Gastrocnemius medialis (tissue), 4 donors: ENCODE results near the gene ROGDI. TPM values are rescaled to one million over a fixed set of nuclear protein-coding genes. Genes with fewer than 3 reads are reported as not detected.

ENCODE experiments used
- ATAC-seq, 2 donors: fragments of 150-250 bp; one replicate each; pipeline ENCODE4 v1.9.1; 2016
- DNase-seq, 2 donors: peaks; one replicate each; pipeline ENCODE4 v3.0.0-alpha.2; 2019
- H3K27ac ChIP-seq, 4 donors: fragments of 200-600 bp; sonication (generic); 1 replicate in 1 of 4; 2 replicates in 3 of 4; pipeline ENCODE4 v1.5.1; 2016 to 2018; ENCODE audit warnings: mild to moderate bottlenecking in 2 of 4, moderate library complexity in 1 of 4
- H3K27me3 ChIP-seq, 3 donors: fragments of 200-600 bp; sonication (generic) in 2 of 3; 1 replicate in 1 of 3; 2 replicates in 2 of 3; pipeline versions ENCODE4 v1.5.1 to v1.6.0; 2016 to 2019; ENCODE audit warnings: mild to moderate bottlenecking in 1 of 3, moderate library complexity in 1 of 3
- H3K36me3 ChIP-seq, 2 donors: fragments of 200-600 bp; sonication (generic) in 1 of 2; one replicate each; pipeline ENCODE4 v1.5.1; 2017 to 2018
- H3K4me1 ChIP-seq, 2 donors: fragments of 200-600 bp; sonication (generic) in 1 of 2; one replicate each; pipeline ENCODE4 v1.5.1; 2016 to 2017; ENCODE audit warnings: mild to moderate bottlenecking in 2 of 2
- H3K4me3 ChIP-seq, 4 donors: fragments of 200-600 bp; sonication (generic) in 3 of 4; 1 replicate in 1 of 4; 2 replicates in 3 of 4; pipeline ENCODE4 v1.5.1; 2016 to 2019; ENCODE audit warnings: mild to moderate bottlenecking in 2 of 4
- H3K9me3 ChIP-seq, 3 donors: fragments of 200-600 bp; sonication (generic) in 2 of 3; 1 replicate in 1 of 3; 2 replicates in 2 of 3; pipeline ENCODE4 v1.5.1; 2016 to 2019
- POLR2A ChIP-seq, 2 donors: fragments of 450-650 bp; IDR thresholded peaks; one replicate each; pipeline ENCODE4 v1.6.1; 2017; ENCODE audit warnings: antibody characterized with exemption in 2 of 2, mild to moderate bottlenecking in 2 of 2, moderate library complexity in 2 of 2
- in situ Hi-C, 4 donors: fragments of 200-750 bp; cut with MboI; loops; one replicate each; pipeline versions ENCODE4 v1.15.0 to v1.8.0; 2017; ENCODE audit warnings: low sequenced_read_pairs in 4 of 4
- intact Hi-C: fragments of 100-400 bp; cut with DNase I; formaldehyde crosslinking; loops from one replicate; pipeline ENCODE4 v1.15.1; 2023; ENCODE audit warnings: low total_unique reads
- total RNA-seq, 4 donors: library from RNA; depleted of rRNA; stranded (reverse); fragments of >200 nt; gene quantifications; one replicate each; pipeline versions ENCODE4 v1.1.0 to v1.2.3, GENCODE V29; 2016
- TF ChIP-seq, protein P1 (sequence below), 5 experiments: fragments of 450-650 bp in 3 of 5; fragments of 200-600 bp in 2 of 5; sonication (generic) in 2 of 5; IDR thresholded peaks in 4 of 5; conservative IDR thresholded peaks in 1 of 5; 1 replicate in 4 of 5; 2 replicates in 1 of 5; pipeline ENCODE4 v1.5.1; 2016 to 2019; ENCODE audit warnings: antibody characterized with exemption in 5 of 5, mild to moderate bottlenecking in 3 of 5, moderate library complexity in 3 of 5

ROGDI gene
- total RNA-seq, 4 donors from 2014 or later = 11.6 to 31.1 (median 26.0) TPM

DNA sequence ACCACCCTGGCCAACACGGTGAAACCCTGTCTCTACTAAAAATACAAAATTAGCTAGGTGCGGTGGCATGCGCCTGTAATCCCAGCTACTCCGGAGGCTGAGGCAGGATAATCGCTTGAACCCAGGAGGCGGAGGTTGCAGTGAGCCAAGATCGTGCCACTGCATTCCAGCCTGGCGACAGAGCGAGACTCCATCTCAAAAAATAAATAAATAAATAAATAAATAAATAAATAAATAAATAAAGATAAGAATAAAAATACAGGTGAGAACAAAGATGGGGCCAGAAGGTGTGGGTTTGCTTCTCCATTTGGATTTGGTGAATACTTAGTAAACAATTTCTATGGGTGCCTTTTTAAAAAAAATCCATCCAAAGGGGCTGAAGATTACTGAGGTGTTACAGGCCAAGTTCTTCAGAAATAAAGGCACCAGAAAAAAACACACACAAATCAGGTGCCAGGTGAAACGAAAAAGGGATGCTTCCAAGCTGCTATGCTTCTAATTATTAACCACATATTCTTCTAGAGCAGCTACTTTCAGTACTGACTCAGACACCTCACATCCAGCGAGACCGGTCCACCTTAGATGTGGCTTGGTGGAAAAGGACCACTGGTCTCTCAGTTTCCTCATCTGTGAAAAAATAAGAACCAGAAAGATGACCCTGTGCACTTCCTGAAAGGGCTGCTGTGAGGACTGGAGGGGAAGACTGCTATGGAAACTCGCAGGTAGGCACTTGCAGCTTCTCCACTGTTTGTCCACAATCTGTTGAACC is 35.5 kb upstream of the ROGDI start:
- ATAC-seq = no peak
- no peak for TF ChIP-seq POLR2A (IDR thresholded peaks at IDR 0.05)
- TF ChIP-seq, protein P1, sequence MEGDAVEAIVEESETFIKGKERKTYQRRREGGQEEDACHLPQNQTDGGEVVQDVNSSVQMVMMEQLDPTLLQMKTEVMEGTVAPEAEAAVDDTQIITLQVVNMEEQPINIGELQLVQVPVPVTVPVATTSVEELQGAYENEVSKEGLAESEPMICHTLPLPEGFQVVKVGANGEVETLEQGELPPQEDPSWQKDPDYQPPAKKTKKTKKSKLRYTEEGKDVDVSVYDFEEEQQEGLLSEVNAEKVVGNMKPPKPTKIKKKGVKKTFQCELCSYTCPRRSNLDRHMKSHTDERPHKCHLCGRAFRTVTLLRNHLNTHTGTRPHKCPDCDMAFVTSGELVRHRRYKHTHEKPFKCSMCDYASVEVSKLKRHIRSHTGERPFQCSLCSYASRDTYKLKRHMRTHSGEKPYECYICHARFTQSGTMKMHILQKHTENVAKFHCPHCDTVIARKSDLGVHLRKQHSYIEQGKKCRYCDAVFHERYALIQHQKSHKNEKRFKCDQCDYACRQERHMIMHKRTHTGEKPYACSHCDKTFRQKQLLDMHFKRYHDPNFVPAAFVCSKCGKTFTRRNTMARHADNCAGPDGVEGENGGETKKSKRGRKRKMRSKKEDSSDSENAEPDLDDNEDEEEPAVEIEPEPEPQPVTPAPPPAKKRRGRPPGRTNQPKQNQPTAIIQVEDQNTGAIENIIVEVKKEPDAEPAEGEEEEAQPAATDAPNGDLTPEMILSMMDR (IDR thresholded peaks at IDR 0.05 in 4 of 5, conservative IDR thresholded peaks at IDR 0.05 in 1 of 5) = no peak

DNA sequence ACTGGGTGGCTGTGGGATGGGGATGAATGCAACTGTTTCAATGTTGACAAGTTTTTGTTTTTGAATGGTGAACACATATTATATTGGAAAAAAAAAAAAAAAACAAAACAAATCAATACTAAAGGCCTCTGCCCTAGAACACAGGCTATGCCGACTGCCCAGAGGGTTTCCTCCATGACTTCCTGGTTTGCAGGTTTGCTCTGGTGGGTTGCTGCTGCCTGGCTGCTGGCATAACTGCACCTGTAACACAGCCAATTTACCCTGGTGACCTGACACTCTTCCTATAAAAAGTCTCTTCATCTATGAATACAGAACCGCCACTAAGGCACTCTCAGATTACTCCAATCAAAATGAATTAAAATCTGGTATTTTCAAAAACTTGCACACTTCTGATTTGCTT is 34.3 kb upstream of the ROGDI start:
- intact Hi-C loops (no loop called here), in situ Hi-C loops (no loop called here)
- Histone ChIP-seq H3K9me3 (no peaks in the 10 kb centered on the region), H3K27me3 (no peaks in the 10 kb centered on the region), H3K4me1 (peaks cover 23 to 26% of the 10 kb centered on the region in 2 donors), H3K36me3 (peaks cover 4 to 68% of the 10 kb centered on the region in 2 donors), H3K4me3 (no peak overlapping the region), H3K27ac (peak overlapping the region in 1 of 4 donors; percentile 3)
- no peak for ATAC-seq
- TF ChIP-seq, protein P1 (IDR thresholded peaks at IDR 0.05 in 4 of 5, conservative IDR thresholded peaks at IDR 0.05 in 1 of 5) = no peak
- TF ChIP-seq POLR2A (IDR thresholded peaks at IDR 0.05) = no peak
- no peak for DNase-seq

More for the DNA sequence above, 35.5 kb upstream of the ROGDI start:
- Histone ChIP-seq H3K4me1 (peaks cover 23 to 26% of the 10 kb centered on the region in 2 donors), H3K27me3 (no peaks in the 10 kb centered on the region), H3K9me3 (no peaks in the 10 kb centered on the region), H3K36me3 (peaks cover 0 to 68% of the 10 kb centered on the region in 2 donors), H3K27ac (no peak overlapping the region), H3K4me3 (no peak overlapping the region)
- in situ Hi-C loops = no loop called here
- no peak for DNase-seq
- intact Hi-C loops = no loop called here

DNA sequence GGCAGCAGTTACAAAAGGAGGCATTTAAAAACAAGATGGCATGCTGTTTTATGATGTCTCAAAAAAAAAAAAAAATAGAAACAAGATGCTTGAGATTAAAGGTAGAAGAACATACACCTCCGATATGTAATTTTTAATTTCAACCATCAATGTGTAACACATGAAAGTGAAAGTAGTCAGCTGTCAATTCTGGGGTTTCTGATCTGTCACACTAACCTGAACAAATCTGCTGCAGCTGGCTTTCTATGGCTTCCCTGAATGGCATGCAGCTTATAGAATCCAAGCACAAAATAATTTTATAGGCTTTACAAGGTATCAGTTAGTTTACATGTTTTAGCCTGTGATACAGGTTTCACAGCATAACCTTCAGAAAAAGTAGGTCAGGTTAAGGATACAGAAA is 31.2 kb upstream of the ROGDI start:
- DNase-seq (no peak), ATAC-seq (no peak)
- Histone ChIP-seq H3K4me1 (peaks cover 37 to 46% of the 10 kb centered on the region in 2 donors), H3K27me3 (no peaks in the 10 kb centered on the region), H3K9me3 (no peaks in the 10 kb centered on the region), H3K36me3 (peaks cover 5 to 64% of the 10 kb centered on the region in 2 donors), H3K4me3 (no peak overlapping the region), H3K27ac (no peak overlapping the region)
- in situ Hi-C loops (no loop called here), intact Hi-C loops (no loop called here)
- TF ChIP-seq POLR2A (IDR thresholded peaks at IDR 0.05) = no peak
- TF ChIP-seq, protein P1 (IDR thresholded peaks at IDR 0.05 in 4 of 5, conservative IDR thresholded peaks at IDR 0.05 in 1 of 5) = no peak

DNA sequence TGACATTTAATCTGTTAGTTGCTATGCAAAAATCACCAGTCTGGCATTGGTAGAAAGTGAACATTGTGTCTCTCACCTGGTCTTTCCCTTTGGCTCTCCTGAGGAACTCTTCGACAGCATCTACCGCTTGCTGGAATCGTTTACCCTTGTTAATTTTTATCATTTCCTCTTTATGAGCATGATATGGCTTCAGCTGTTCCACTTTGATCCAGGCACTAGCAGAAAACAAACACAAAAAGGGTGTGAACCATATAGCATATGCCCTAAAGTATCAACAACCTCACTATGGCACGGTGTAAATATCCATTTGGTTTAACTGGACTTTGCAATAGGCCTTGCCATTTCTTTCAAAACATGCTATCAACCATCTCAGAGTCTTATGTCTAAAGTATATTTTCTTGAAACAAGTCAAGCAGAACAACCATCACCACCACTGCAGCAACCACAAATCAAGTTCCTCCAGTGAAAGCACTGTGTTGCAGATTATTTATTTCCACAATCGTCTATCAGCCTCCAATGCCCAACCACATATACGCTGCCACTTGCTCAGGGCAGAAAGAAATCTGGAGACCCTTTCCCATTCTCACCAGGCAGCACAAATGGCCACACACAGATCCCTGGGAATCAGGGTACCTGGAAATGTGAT is 30.4 kb upstream of the ROGDI start:
- in situ Hi-C loops (no loop called here), intact Hi-C loops (no loop called here)
- H3K4me1 ChIP-seq = peaks cover 45 to 54% of the 10 kb centered on the region in 2 donors
- peaks cover 5 to 56% of the 10 kb centered on the region in 2 donors for H3K36me3 ChIP-seq
- no peak for TF ChIP-seq POLR2A (IDR thresholded peaks at IDR 0.05)
- TF ChIP-seq, protein P1 (IDR thresholded peaks at IDR 0.05 in 4 of 5, conservative IDR thresholded peaks at IDR 0.05 in 1 of 5) = no peak
- DNase-seq (no peak), ATAC-seq (no peak)
- no peak overlapping the region for H3K4me3 ChIP-seq
- no peaks in the 10 kb centered on the region for H3K27me3 ChIP-seq
- H3K27ac ChIP-seq = no peak overlapping the region
- H3K9me3 ChIP-seq = no peaks in the 10 kb centered on the region
